Stomach (tissue), 9 donors: ENCODE results near the gene CBLL2. TPM values are rescaled to one million over a fixed set of nuclear protein-coding genes. Genes with fewer than 3 reads are reported as not detected.

ENCODE experiments used
- DNase-seq, 2 donors: peaks; one replicate each; pipeline versions ENCODE4 v3.0.0 to v3.0.0-alpha.2; 2013 to 2019
- H3K27ac ChIP-seq, 5 donors: fragments of 200-600 bp in 4 of 5; sonication (generic) in 4 of 5; one replicate each; pipeline ENCODE4 v1.5.1; 2013 to 2019; ENCODE audit warnings: mild to moderate bottlenecking in 1 of 5, moderate library complexity in 1 of 5
- H3K27me3 ChIP-seq, 3 donors: fragments of 200-600 bp; sonication (generic); one replicate each; pipeline ENCODE4 v1.5.1; 2017 to 2019; ENCODE audit warnings: mixed run types in 1 of 3
- H3K36me3 ChIP-seq, 4 donors: fragments of 200-600 bp; sonication (generic); 1 replicate in 3 of 4; 2 replicates in 1 of 4; pipeline ENCODE4 v1.5.1; 2016 to 2019
- H3K4me1 ChIP-seq, 4 donors: fragments of 200-600 bp; sonication (generic); one replicate each; pipeline ENCODE4 v1.5.1; 2016 to 2019
- H3K4me3 ChIP-seq, 4 donors: fragments of 200-600 bp; sonication (generic) in 3 of 4; one replicate each; pipeline ENCODE4 v1.5.1; 2016 to 2019; ENCODE audit warnings: mild to moderate bottlenecking in 1 of 4
- H3K9me3 ChIP-seq, 4 donors: fragments of 200-600 bp; sonication (generic); one replicate each; pipeline ENCODE4 v1.5.1; 2016 to 2019
- CTCF ChIP-seq, 7 experiments: fragments of 450-650 bp in 4 of 7; fragments of 200-600 bp in 3 of 7; sonication (generic) in 3 of 7; IDR thresholded peaks; one replicate each; pipeline ENCODE4 v1.5.1; 2016 to 2019; ENCODE audit warnings: antibody characterized with exemption in 7 of 7, control low read depth in 2 of 7, mild to moderate bottlenecking in 1 of 7
- EP300 ChIP-seq: sonication (generic); formaldehyde crosslinking; IDR thresholded peaks from one replicate; pipeline ENCODE4 v1.6.1; 2017; ENCODE audit warnings: antibody characterized with exemption
- POLR2A ChIP-seq, 4 donors: fragments of 450-650 bp; IDR thresholded peaks; one replicate each; pipeline ENCODE4 v1.6.1; 2016; ENCODE audit warnings: antibody characterized with exemption in 4 of 4, control low read depth in 2 of 4, mild to moderate bottlenecking in 1 of 4, moderate library complexity in 1 of 4
- POLR2AphosphoS5 ChIP-seq, 3 donors: sonication (generic); formaldehyde crosslinking; IDR thresholded peaks; one replicate each; pipeline ENCODE4 v1.6.1; 2016; ENCODE audit warnings: antibody characterized with exemption in 3 of 3
- WGBS, 5 donors: extraction: QIAGEN DNeasy Blood & Tissue Kit in 3 of 5; methylation state at CpG; one replicate each; pipeline versions ENCODE4 v1.1.5 to v1.1.7; 2013 to 2018; 5-methylcytosine and 5-hydroxymethylcytosine counted together
- intact Hi-C: fragments of 100-400 bp; cut with DNase I; formaldehyde crosslinking; loops from one replicate; pipeline ENCODE4 v1.15.1; 2023; ENCODE audit warnings: low total_unique reads
- polyA plus RNA-seq, 3 donors: library from polyadenylated mRNA; stranded (reverse); fragments of 200-250 nt; gene quantifications; one replicate each; pipeline ENCODE4 v1.2.3, GENCODE V29; 2013
- total RNA-seq, 5 donors: library from RNA; depleted of rRNA; stranded (reverse); fragments of >200 nt; gene quantifications; one replicate each; pipeline versions ENCODE4 v1.1.0 to v1.2.3, GENCODE V29; 2014 to 2016
- donor health status: healthy with polysubstance abuse.
- donor health status: Bipolar disorder and iron deficiency.
- donor health status: healthy.

Gene CBLL2
- total and polyA plus RNA-seq, 8 donors = not detected

- WGBS, 5 donors = 57 to 85% (median 77%) methylated on average over 3 of the region's 3 CpGs
- H3K36me3 ChIP-seq = no peaks in the 10 kb centered on the region
- H3K4me3 ChIP-seq = no peak overlapping the region
- no peak overlapping the region for H3K27ac ChIP-seq
- peaks cover 0 to 2% (median 0%) of the 10 kb centered on the region in 4 donors for H3K9me3 ChIP-seq
- intact Hi-C loops = no loop called here
- peaks cover 0 to 9% (median 0%) of the 10 kb centered on the region in 3 donors for H3K27me3 ChIP-seq
- TF ChIP-seq CTCF (IDR thresholded peaks at IDR 0.05) = no peak
- no peak for TF ChIP-seq EP300
- TF ChIP-seq POLR2AphosphoS5 (IDR thresholded peaks at IDR 0.05) = no peak
- no peak for TF ChIP-seq POLR2A (IDR thresholded peaks at IDR 0.05)
- H3K4me1 ChIP-seq = no peaks in the 10 kb centered on the region
- no peak for DNase-seq
These were observed 42.4 kb downstream of the CBLL2 start for GRCh38 chrX:22315151-22315550.

GRCh38 chrX:22320236-22320873 lies 47.6 kb downstream of the CBLL2 start:
- H3K27ac ChIP-seq = no peak overlapping the region
- WGBS, 5 donors = 52 to 70% (median 63%) methylated on average over 12 of the region's 12 CpGs
- H3K4me1 ChIP-seq = no peaks in the 10 kb centered on the region

GRCh38 chrX:22323541-22323940 lies 50.8 kb downstream of the CBLL2 start:
- Histone ChIP-seq H3K27ac (no peak overlapping the region), H3K36me3 (no peaks in the 10 kb centered on the region), H3K27me3 (peaks cover 0 to 10% (median 0%) of the 10 kb centered on the region in 3 donors), H3K9me3 (no peaks in the 10 kb centered on the region), H3K4me3 (no peak overlapping the region), H3K4me1 (no peaks in the 10 kb centered on the region)
- WGBS, 5 donors = 60 to 77% (median 66%) methylated on average over 5 of the region's 5 CpGs
- no peak for TF ChIP-seq POLR2AphosphoS5 (IDR thresholded peaks at IDR 0.05)
- TF ChIP-seq EP300 = no peak
- TF ChIP-seq CTCF (IDR thresholded peaks at IDR 0.05) = no peak
- no peak for TF ChIP-seq POLR2A (IDR thresholded peaks at IDR 0.05)
- DNase-seq = no peak
- intact Hi-C loops = no loop called here

More at GRCh38 chrX:22320236-22320873, 47.6 kb downstream of the CBLL2 start:
- TF ChIP-seq POLR2A (IDR thresholded peaks at IDR 0.05) = no peak
- TF ChIP-seq POLR2AphosphoS5 (IDR thresholded peaks at IDR 0.05) = no peak
- TF ChIP-seq CTCF (IDR thresholded peaks at IDR 0.05) = no peak
- no peak for TF ChIP-seq EP300
- H3K36me3 ChIP-seq = no peaks in the 10 kb centered on the region
- no peak overlapping the region for H3K4me3 ChIP-seq
- peaks cover 0 to 16% (median 0%) of the 10 kb centered on the region in 3 donors for H3K27me3 ChIP-seq
- H3K9me3 ChIP-seq = no peaks in the 10 kb centered on the region
- intact Hi-C loops = no loop called here
- no peak for DNase-seq

Other genes with a start within 250 kb of the CBLL2 start
- gene PHEX, start 240.6 kb upstream of the CBLL2 start, total RNA-seq = under 1 TPM in 2 of 5 donors, not detected in 3; 0.14 to 0.73 TPM
- gene PHEX, start 240.6 kb upstream of the CBLL2 start, polyA plus RNA-seq = under 1 TPM in 1 of 3 donors, not detected in 2; 0.05 TPM